Right atrium auricular region (tissue), 2 donors: Measurements from ENCODE around the gene MCRS1. TPM values are rescaled to one million over a fixed set of nuclear protein-coding genes. Genes with fewer than 3 reads are reported as not detected.
"Not testable (repeated sequence)": the region's sequence is repeated elsewhere in the genome, so short reads cannot be mapped to it uniquely, and the experiment has no call there.

Experiments
- DNase-seq: peaks from one replicate; pipeline ENCODE4 v3.0.0-alpha.2; 2019; ENCODE audit warnings: low spot score
- H3K27ac ChIP-seq, 2 donors: fragments of 200-600 bp; sonication (generic); 1 replicate in 1 of 2; 2 replicates in 1 of 2; pipeline ENCODE4 v1.5.1; 2016 to 2019
- H3K27me3 ChIP-seq, 2 donors: fragments of 200-600 bp; sonication (generic); one replicate each; pipeline versions ENCODE4 v1.5.1 to v1.6.0; 2017 to 2019
- H3K36me3 ChIP-seq: fragments of 200-600 bp; sonication (generic); one replicate; pipeline ENCODE4 v1.5.1; 2016
- H3K4me1 ChIP-seq, 2 donors: fragments of 200-600 bp; sonication (generic); one replicate each; pipeline versions ENCODE4 v1.5.1 to v1.6.0; 2017 to 2019
- H3K4me3 ChIP-seq, 2 donors: fragments of 200-600 bp; sonication (generic); 1 replicate in 1 of 2; 2 replicates in 1 of 2; pipeline ENCODE4 v1.5.1; 2017 to 2019; ENCODE audit warnings: mild to moderate bottlenecking in 1 of 2, moderate library complexity in 1 of 2
- H3K9me3 ChIP-seq, 2 donors: fragments of 200-600 bp; sonication (generic); one replicate each; pipeline ENCODE4 v1.5.1; 2019
- total RNA-seq, 2 donors: library from RNA; depleted of rRNA; stranded (reverse); fragments of >200 nt; gene quantifications; one replicate each; pipeline ENCODE4 v1.1.0, GENCODE V29; 2016
- TF ChIP-seq, protein P1 (sequence below), 2 donors: fragments of 200-600 bp; sonication (generic); IDR thresholded peaks; one replicate each; pipeline ENCODE4 v1.5.1; 2019; ENCODE audit warnings: antibody characterized with exemption in 2 of 2

Gene MCRS1
- total RNA-seq, 2 donors from 2014 or later, result 81.8 to 82.8 TPM

DNA sequence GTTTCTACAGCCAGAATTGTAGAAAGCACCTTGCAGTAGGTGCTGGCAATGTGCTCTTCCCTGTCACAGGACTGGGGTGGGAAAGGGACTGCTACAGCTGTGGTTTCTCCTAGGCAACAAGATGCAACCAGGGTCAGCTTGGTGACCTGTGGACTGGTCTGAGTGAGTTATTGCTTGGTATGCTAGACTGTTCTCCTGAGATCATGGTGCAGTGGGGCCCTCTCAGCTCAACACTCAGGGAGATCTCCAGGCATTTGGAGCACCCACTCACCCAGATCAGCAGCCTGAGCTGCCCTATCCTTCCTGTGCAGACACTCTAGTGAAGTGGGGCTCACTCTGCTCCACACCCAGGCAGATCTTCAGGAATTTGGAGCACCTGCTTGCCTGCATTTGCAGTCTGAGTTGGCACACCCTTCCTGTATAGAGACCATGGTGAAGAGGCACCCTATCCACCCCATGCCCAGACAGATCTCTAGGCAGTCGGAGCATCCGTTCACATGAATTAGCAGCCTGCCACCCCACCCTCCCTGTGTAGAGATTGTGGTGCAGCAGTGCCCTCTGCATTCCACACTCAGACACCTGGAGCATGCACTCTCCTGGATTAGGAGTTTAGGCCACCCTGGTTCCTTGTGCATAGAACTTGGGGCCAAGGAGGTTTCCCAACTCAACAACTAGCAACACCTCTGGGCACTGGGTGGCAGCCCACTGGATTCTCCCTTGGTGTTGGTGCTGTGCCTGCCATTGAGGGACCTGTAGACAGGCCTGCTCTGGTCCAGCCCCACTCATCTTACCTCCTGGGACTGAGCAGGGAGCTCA is 41.3 kb upstream of the MCRS1 start:
- H3K4me3 ChIP-seq, result no peak overlapping the region
- no peak for DNase-seq
- H3K36me3 ChIP-seq, result no peaks in the 10 kb centered on the region
- no peaks in the 10 kb centered on the region for H3K27me3 ChIP-seq
- no peaks in the 10 kb centered on the region for H3K4me1 ChIP-seq
- TF ChIP-seq, protein P1, sequence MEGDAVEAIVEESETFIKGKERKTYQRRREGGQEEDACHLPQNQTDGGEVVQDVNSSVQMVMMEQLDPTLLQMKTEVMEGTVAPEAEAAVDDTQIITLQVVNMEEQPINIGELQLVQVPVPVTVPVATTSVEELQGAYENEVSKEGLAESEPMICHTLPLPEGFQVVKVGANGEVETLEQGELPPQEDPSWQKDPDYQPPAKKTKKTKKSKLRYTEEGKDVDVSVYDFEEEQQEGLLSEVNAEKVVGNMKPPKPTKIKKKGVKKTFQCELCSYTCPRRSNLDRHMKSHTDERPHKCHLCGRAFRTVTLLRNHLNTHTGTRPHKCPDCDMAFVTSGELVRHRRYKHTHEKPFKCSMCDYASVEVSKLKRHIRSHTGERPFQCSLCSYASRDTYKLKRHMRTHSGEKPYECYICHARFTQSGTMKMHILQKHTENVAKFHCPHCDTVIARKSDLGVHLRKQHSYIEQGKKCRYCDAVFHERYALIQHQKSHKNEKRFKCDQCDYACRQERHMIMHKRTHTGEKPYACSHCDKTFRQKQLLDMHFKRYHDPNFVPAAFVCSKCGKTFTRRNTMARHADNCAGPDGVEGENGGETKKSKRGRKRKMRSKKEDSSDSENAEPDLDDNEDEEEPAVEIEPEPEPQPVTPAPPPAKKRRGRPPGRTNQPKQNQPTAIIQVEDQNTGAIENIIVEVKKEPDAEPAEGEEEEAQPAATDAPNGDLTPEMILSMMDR (IDR thresholded peaks at IDR 0.05), result no peak
- no peak overlapping the region for H3K27ac ChIP-seq
- no peaks in the 10 kb centered on the region for H3K9me3 ChIP-seq

DNA sequence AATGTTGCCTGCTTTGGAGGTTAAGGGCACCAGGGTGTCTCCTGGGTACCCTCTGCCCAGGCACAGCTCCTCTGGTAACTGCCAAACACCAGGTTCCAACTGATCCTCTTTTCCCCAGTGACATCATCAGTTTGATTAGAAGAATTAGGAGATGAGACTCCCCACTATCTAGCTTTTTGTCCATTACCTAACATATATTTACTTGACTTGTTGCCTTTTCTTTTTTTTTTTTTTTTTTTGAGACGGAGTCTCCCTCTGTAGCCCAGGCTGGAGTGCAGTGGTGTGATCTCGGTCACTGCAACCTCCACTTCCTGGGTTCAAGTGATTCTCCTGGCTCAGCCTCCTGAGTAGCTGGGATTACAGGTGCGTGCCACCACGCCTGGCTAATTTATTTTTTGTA is 37.6 kb upstream of the MCRS1 start, which contains the start of gene FAM186B:
Gene FAM186B, minus strand, starts transcription at position 101 of the 400 bp plus-strand sequence. CDS start 162 bp downstream, outside the sequence.
- H3K9me3 ChIP-seq, H3K27ac ChIP-seq, H3K4me1 ChIP-seq, H3K4me3 ChIP-seq, DNase-seq, H3K36me3 ChIP-seq, H3K27me3 ChIP-seq: not testable (repeated sequence)

GRCh38 chr12:49604856-49605255 is 36.9 kb upstream of the MCRS1 start:
- Histone ChIP-seq H3K27me3 (no peaks in the 10 kb centered on the region), H3K4me3 (no peak overlapping the region), H3K36me3 (no peaks in the 10 kb centered on the region), H3K27ac (no peak overlapping the region), H3K4me1 (no peaks in the 10 kb centered on the region), H3K9me3 (no peaks in the 10 kb centered on the region)
- TF ChIP-seq, protein P1 (IDR thresholded peaks at IDR 0.05), result no peak
- no peak for DNase-seq

DNA sequence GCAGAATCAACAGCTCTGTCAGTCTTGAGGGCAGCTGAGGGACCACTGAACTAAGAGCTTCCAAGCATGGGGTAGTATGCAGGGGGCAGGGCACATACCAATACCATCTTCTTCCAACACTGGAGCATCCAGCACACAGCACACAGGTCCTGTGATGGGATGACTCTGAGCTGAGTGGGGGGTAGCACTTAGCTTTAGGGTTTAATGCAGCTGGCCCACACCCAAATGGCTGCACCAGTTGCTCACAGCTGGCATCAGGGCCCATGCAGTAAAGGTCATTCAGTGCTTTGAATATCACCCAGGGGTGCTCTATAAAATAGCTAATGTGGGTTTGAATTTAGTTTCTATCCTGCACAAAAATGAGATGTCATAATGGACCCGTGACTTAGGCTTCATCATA is 35.8 kb upstream of the MCRS1 start:
- no peaks in the 10 kb centered on the region for H3K9me3 ChIP-seq
- no peaks in the 10 kb centered on the region for H3K27me3 ChIP-seq
- H3K4me1 ChIP-seq, result no peaks in the 10 kb centered on the region
- no peaks in the 10 kb centered on the region for H3K36me3 ChIP-seq
- TF ChIP-seq, protein P1 (IDR thresholded peaks at IDR 0.05), result no peak
- H3K4me3 ChIP-seq, result no peak overlapping the region
- DNase-seq, result no peak
- H3K27ac ChIP-seq, result no peak overlapping the region

DNA sequence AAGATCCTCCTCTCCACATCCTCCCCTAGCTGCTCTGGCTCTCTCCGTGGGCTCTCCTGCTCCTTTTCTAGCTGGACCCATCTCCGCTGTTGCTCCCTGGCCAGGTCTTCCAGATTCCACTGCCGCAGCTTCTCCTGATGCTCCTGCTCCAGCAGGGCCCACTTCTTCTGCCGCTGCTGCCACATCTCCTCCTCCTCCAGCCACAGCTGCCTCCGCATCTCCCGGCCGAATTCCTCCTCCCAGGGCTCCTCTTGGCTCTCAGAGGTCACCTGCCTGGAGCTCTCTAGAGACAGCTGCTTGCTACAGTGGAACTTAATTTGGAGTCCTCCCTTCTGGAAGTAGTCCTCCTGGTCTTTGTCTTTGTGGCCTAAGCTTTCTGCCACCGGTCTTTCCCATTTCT is 32.0 kb upstream of the MCRS1 start:
- Histone ChIP-seq H3K4me3 (no peak overlapping the region), H3K36me3 (no peaks in the 10 kb centered on the region), H3K9me3 (no peaks in the 10 kb centered on the region), H3K27me3 (no peaks in the 10 kb centered on the region), H3K27ac (no peak overlapping the region), H3K4me1 (no peaks in the 10 kb centered on the region)
- DNase-seq, result no peak
- TF ChIP-seq, protein P1 (IDR thresholded peaks at IDR 0.05), result no peak

DNA sequence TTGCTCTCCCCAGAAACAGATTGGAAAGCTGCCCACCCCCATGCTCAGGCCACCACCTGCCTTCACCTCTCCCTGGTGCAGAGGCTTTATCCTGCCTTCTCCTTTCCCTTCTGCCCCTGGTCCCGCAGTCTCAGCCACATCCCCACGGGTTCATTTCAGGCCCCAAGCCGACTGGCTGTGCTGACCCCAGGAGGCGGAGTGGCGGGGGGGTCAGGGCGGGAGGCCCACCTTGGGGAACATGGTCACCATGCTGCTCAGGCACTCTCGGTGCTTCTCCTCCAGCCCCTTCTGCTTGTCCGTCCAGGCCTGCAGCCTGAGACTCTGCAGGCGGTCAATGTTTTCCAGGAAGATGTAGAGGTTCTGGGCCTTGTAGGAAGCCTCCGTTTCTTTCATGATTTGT is 30.6 kb upstream of the MCRS1 start:
- H3K9me3 ChIP-seq, result no peaks in the 10 kb centered on the region
- no peaks in the 10 kb centered on the region for H3K27me3 ChIP-seq
- H3K27ac ChIP-seq, result no peak overlapping the region
- TF ChIP-seq, protein P1 (IDR thresholded peaks at IDR 0.05), result no peak
- no peaks in the 10 kb centered on the region for H3K36me3 ChIP-seq
- no peaks in the 10 kb centered on the region for H3K4me1 ChIP-seq
- no peak overlapping the region for H3K4me3 ChIP-seq
- no peak for DNase-seq
